RWPE2 (cell line): Measurements from ENCODE around the gene BHLHA15.

Source experiments
- ATAC-seq: fragments of 200-7000 bp; cut with Tn5 transposase; 3 replicates; pipeline ENCODE4 v1.9.1; 2021; ENCODE audit warnings: low read depth
- DNase-seq: peaks from one replicate; pipeline ENCODE4 v3.0.0-alpha.2; 2020; ENCODE audit warnings: low spot score
- H3K27ac ChIP-seq: fragments of 450-650 bp; 2 replicates; pipeline ENCODE4 v1.5.1; 2017; ENCODE audit warnings: mild to moderate bottlenecking; ENCODE audit not compliant: poor library complexity, severe bottlenecking
- H3K27me3 ChIP-seq: fragments of 250-450 bp; sonication (Bioruptor Pico); 2 replicates; pipeline ENCODE4 v1.5.1; 2021; ENCODE audit warnings: mild to moderate bottlenecking, moderate library complexity; ENCODE audit not compliant: insufficient read depth, poor library complexity, severe bottlenecking
- H3K36me3 ChIP-seq: fragments of 250-450 bp; sonication (Bioruptor Pico); 2 replicates; pipeline ENCODE4 v1.5.1; 2020; ENCODE audit warnings: low read depth, mild to moderate bottlenecking, moderate library complexity
- H3K4me1 ChIP-seq: fragments of 250-450 bp; sonication (Bioruptor Pico); 2 replicates; pipeline ENCODE4 v1.5.1; 2021; ENCODE audit warnings: mild to moderate bottlenecking, moderate library complexity; ENCODE audit not compliant: insufficient read depth, poor library complexity, severe bottlenecking
- H3K4me3 ChIP-seq: fragments of 250-450 bp; sonication (Bioruptor Pico); 2 replicates; pipeline ENCODE4 v1.5.1; 2021; ENCODE audit warnings: mild to moderate bottlenecking, moderate library complexity; ENCODE audit not compliant: severe bottlenecking
- H3K9me3 ChIP-seq: fragments of 250-450 bp; sonication (Bioruptor Pico); 2 replicates; pipeline ENCODE4 v1.5.1; 2021; ENCODE audit warnings: mild to moderate bottlenecking, moderate library complexity; ENCODE audit not compliant: severe bottlenecking
- TF ChIP-seq, protein P1 (sequence below): fragments of 450-650 bp; IDR thresholded peaks from one replicate; pipeline ENCODE4 v1.5.1; 2017; ENCODE audit warnings: mild to moderate bottlenecking, moderate library complexity; ENCODE audit not compliant: poor library complexity, severe bottlenecking

BHLHA15 gene

DNA sequence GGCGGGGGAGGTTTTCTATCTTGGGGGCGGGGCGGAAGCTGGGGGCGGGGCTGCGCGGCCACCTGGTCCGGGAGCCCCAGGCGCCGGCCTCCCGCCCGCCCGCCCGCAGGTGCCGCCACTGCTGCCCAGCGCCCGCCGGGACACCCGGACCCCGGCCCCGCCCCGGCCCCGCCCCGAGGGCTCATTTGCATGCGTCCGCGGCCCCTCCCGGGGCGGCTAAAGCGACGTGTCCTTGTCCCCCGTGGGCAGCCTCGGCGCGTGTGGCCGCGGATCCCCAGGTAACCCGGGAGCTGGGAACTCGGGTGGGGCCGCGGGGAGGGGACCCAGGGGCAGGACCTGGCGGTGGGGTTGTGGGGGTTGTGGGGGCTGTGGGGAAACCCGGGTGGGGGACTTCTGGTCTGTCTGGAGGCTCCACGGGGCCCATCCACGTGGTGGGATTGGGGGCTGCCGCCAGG is at the start of gene BHLHA15:
TSS of gene BHLHA15 (plus strand) at position 219 of the 455 bp plus-strand sequence. CDS start 871 bp downstream, outside the sequence.
- Histone ChIP-seq H3K27me3 (no peaks in the 10 kb centered on the region), H3K4me3 (peak within 1 kb of the TSS; percentile 26), H3K27ac (no peak within 1 kb of the TSS), H3K9me3 (no peaks in the 10 kb centered on the region), H3K4me1 (no peaks in the 10 kb centered on the region), H3K36me3 (no peaks in the 10 kb centered on the region)
- TF ChIP-seq, protein P1, sequence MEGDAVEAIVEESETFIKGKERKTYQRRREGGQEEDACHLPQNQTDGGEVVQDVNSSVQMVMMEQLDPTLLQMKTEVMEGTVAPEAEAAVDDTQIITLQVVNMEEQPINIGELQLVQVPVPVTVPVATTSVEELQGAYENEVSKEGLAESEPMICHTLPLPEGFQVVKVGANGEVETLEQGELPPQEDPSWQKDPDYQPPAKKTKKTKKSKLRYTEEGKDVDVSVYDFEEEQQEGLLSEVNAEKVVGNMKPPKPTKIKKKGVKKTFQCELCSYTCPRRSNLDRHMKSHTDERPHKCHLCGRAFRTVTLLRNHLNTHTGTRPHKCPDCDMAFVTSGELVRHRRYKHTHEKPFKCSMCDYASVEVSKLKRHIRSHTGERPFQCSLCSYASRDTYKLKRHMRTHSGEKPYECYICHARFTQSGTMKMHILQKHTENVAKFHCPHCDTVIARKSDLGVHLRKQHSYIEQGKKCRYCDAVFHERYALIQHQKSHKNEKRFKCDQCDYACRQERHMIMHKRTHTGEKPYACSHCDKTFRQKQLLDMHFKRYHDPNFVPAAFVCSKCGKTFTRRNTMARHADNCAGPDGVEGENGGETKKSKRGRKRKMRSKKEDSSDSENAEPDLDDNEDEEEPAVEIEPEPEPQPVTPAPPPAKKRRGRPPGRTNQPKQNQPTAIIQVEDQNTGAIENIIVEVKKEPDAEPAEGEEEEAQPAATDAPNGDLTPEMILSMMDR: no peak
- DNase-seq (peak; percentile 65), ATAC-seq (peak; percentile 55)

DNA sequence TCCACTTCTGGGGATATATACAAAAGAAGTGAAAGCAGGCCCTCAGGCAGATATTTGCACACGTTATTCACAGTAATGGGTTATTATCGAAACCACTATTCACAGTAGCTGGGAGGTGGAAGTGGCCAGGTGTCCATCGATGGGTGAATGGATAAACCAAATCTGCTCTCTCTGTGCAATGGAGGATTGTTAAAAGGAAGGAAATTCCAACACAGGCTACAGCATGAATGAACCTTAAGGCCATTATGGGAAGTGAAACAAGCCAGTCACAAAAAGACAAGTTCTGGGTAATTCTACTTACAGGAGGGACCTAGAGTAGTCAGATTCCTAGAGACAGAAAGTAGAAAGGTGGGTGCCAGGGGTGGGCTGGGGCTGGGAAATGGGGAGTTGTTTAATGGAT is 48.5 kb upstream of the BHLHA15 start:
- no peak for ATAC-seq
- Histone ChIP-seq H3K9me3 (no peaks in the 10 kb centered on the region), H3K36me3 (peaks cover 10% of the 10 kb centered on the region), H3K27me3 (no peaks in the 10 kb centered on the region), H3K27ac (peak overlapping the region; percentile 63), H3K4me1 (peaks cover 24% of the 10 kb centered on the region), H3K4me3 (no peak overlapping the region)
- TF ChIP-seq, protein P1: no peak
- DNase-seq: no peak

DNA sequence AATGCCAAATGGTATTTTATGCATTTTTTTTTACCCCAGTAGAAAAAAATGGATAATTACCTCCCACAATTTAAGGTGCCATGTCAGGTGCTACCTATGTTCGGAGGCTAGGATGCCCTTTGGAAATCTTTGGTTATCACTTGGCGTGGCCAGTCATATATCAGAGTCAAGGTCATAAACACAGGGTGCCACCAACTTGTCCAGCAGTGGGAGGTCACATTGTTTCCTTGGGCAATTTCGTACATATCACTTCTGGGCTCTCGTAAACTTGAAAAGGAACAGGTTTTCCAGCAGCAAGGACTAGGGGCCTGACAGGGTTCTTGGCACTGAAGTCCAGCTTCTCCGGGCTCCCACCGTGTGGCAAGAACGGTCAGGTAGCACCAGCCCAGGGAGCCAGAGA is 48.0 kb upstream of the BHLHA15 start:
- Histone ChIP-seq H3K4me1 (peaks cover 24% of the 10 kb centered on the region), H3K36me3 (peaks cover 10% of the 10 kb centered on the region), H3K27me3 (no peaks in the 10 kb centered on the region), H3K9me3 (no peaks in the 10 kb centered on the region), H3K27ac (peak overlapping the region; percentile 63), H3K4me3 (no peak overlapping the region)
- TF ChIP-seq, protein P1: no peak
- DNase-seq (no peak), ATAC-seq (no peak)

DNA sequence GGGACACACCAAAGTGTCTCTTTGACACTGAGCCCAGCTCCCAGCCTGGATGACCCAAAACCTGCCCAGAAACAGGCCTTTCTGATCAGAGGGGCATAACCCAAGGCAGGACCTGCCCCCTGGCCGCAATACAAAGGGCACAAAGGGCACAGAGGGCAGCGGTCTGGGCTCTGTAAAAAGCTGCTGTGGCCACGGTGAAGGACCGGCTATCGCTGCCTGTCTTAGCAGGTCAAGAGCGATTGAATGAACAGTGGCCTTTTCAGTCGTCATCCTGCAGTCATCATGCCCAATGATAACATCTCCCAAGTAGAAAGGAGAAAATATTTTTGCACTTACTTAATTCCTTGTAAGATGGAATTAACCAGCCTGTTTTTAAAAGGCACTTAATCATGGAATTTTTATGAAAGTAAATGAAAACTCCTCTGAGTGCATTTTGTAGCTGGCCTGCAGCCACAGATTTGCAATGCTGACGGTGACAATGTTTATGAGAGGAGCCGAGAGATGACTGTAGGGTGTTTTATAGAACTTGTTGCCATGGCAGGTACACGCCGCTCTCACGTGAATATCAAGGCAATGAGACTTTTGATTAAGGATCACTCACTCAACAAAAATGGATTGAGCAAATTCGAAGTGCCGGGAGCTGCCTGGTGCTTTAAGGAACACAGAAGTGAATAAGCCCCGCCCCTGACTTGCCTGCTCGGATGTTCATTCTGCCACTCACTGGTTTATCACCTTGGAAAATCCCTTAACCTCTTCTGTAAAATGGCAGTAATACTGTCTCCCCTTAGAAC is 47.3 kb upstream of the BHLHA15 start:
- H3K9me3 ChIP-seq: no peaks in the 10 kb centered on the region
- TF ChIP-seq, protein P1: no peak
- peak; percentile 77 for DNase-seq
- peak overlapping the region; percentile 63 for H3K27ac ChIP-seq
- peaks cover 10% of the 10 kb centered on the region for H3K36me3 ChIP-seq
- ATAC-seq: peak; percentile 71
- H3K27me3 ChIP-seq: no peaks in the 10 kb centered on the region
- H3K4me1 ChIP-seq: peaks cover 24% of the 10 kb centered on the region
- no peak overlapping the region for H3K4me3 ChIP-seq
